Activated CD4-positive, alpha-beta memory T cell treated with anti-CD3 and anti-CD28 coated beads for 36 hours (primary cell): ENCODE data around the gene TRIM6. TPM values are rescaled to one million over a fixed set of nuclear protein-coding genes. Genes with fewer than 3 reads are reported as not detected.

Experiments used
- CTCF ChIA-PET: fragments of 350-600 bp; sonication (Branson Sonifier 250); formaldehyde crosslinking; loops from one replicate; lab custom pipeline; 2021; ENCODE audit warnings: antibody characterized with exemption, inconsistent platforms; lab: Charles Lee
- POLR2A ChIA-PET: fragments of 350-600 bp; sonication (Branson Sonifier 250); formaldehyde crosslinking; loops from one replicate; lab custom pipeline; 2021; ENCODE audit warnings: antibody characterized with exemption; lab: Charles Lee
- DNase-seq: peaks from one replicate; pipeline ENCODE4 v3.0.0-alpha.2; 2020
- H3K27ac Mint-ChIP-seq: one replicate; pipeline ENCODE4 v1.8.0; 2021; ENCODE audit warnings: mixed read lengths
- H3K27me3 Mint-ChIP-seq: one replicate; pipeline ENCODE4 v1.8.0; 2021; ENCODE audit warnings: mixed read lengths
- H3K36me3 Mint-ChIP-seq: one replicate; pipeline ENCODE4 v1.8.0; 2021; ENCODE audit warnings: mixed read lengths
- H3K4me1 Mint-ChIP-seq: one replicate; pipeline ENCODE4 v1.8.0; 2021; ENCODE audit warnings: low read depth, mixed read lengths
- H3K4me3 Mint-ChIP-seq: one replicate; pipeline ENCODE4 v1.8.0; 2021; ENCODE audit warnings: mild to moderate bottlenecking, mixed read lengths
- H3K9me3 Mint-ChIP-seq: one replicate; pipeline ENCODE4 v1.8.0; 2021; ENCODE audit warnings: mixed read lengths
- intact Hi-C: fragments of 100-400 bp; cut with micrococcal nuclease; formaldehyde crosslinking; loops from one replicate; pipeline ENCODE4 v1.15.1; 2023
- total RNA-seq, 2 experiments: library from RNA; stranded (reverse); gene quantifications; one replicate each; pipeline ENCODE4 v1.2.3, GENCODE V29; 2021

The TRIM6 gene
- total RNA-seq, 2 experiments from 2014 or later: 0.74 to 0.97 TPM

DNA sequence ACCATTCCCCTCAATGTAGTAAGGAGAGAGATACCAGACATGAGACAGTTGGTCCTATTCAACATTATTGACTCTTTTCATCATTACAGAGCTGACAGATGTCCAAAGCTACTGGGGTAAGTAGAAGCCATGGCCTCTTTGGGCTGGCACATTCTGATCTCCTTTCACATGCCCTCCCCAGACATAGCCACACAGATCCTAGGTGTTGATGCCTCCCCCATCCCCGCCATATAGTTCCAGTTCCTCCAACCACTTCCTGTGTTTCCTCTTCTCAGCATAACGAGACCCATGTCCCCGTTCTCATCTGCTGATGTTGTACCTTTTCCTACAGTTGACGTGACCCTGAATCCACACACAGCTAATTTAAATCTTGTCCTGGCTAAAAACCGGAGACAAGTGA lies 14.0 kb downstream of the TRIM6 start:
- Mint-ChIP-seq H3K4me1 (peaks cover 3% of the 10 kb centered on the region), H3K36me3 (no peaks in the 10 kb centered on the region), H3K4me3 (no peak overlapping the region), H3K27me3 (no peaks in the 10 kb centered on the region), H3K27ac (no peak overlapping the region), H3K9me3 (no peaks in the 10 kb centered on the region)
- no peak for DNase-seq
- ChIA-PET CTCF (no interaction called here), POLR2A (no interaction called here)
- intact Hi-C loops: no loop called here

DNA sequence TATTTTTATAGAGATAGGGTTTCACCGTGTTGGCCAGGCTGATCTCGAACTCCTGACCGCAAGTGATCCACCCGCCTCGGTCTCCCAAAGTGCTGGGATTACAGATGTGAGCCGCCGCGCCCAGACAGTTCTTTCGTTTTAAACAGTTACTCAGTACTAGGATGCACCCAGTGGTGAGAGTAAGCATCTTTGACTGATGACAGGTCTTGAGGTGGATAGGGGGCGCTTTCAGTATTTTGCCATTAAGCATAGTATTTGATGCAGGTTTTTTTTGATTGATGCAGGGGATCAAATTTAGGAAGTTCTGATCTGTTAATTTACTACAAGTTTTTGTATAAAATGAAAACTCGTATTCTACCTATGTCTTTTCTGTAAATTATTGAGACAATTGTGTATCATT lies 15.2 kb downstream of the TRIM6 start:
- POLR2A ChIA-PET: no interaction called here
- Mint-ChIP-seq H3K4me3 (no peak overlapping the region), H3K36me3 (no peaks in the 10 kb centered on the region), H3K27me3 (no peaks in the 10 kb centered on the region), H3K9me3 (no peaks in the 10 kb centered on the region), H3K27ac (no peak overlapping the region), H3K4me1 (peaks cover 3% of the 10 kb centered on the region)
- DNase-seq: no peak
- intact Hi-C loops: no loop called here
- CTCF ChIA-PET: no interaction called here

DNA sequence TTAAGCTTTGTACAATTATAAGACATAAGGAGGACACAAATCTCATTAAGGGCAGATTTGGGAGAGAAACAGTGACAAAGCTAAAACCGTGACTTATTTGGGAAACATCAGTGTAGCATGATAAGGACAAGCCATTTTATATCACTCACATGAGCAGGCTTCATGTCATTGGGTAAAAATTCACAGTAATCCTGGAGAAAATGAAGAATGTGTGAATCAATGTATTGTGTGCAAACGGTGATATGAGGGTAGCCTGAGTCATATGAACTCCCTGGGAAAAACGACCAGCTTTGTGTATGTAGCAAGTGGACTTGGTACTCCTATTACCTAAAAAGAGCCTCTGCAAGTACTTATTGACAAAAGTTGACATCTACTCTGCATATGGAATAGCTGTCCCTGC lies 22.4 kb downstream of the TRIM6 start:
- Mint-ChIP-seq H3K27ac (no peak overlapping the region), H3K4me3 (no peak overlapping the region), H3K9me3 (no peaks in the 10 kb centered on the region), H3K27me3 (no peaks in the 10 kb centered on the region), H3K36me3 (no peaks in the 10 kb centered on the region), H3K4me1 (peaks cover 2% of the 10 kb centered on the region)
- ChIA-PET CTCF (interaction anchor here (1.0 to 1.2 kb wide), 2 partner anchors 19 to 65 kb away, joined by 3 read pairs; no protein-coding TSS in a partner anchor), POLR2A (no interaction called here)
- DNase-seq: no peak
- intact Hi-C loops: no loop called here

DNA sequence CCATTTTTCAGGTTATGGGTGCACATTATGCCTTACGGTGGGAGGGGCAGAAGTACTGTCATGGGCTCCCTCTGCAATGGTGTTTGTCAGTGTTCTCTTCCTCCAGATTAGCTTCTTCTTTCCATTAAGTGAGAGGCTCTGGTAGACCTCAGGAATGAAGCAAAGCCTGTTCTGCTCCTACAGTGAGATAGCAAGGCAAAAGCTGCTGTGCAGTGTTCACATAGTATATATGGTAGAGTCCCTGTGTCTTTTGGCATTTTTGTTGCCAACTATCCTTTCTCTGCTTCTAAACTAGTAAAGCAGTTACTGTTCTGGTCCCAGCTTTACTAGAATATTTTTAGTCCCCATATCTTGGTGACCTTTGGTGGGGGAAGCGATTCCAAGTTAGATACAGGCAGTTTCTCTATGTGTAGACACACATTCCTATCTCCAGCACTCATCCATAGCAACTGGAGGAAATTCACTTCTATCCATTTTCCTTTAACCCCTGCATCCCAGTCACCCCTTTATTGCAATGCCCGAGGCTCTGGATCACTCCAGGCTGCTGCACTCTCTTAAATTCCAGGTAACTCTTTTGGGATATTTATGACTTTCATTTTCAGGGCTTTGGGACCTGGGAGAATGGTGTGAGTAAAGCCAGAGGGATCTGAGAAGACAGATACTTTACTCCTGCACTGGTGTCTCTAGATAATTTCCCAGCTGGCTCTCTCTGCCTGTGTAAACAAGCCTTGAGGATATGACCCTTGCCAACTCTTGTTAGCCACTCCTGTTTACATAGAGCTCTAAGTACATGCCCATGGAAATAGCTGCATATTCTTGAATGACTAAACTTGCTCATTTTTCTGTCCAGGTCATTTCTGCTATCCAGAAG lies 24.4 kb downstream of the TRIM6 start:
- Mint-ChIP-seq H3K9me3 (no peaks in the 10 kb centered on the region), H3K27me3 (no peaks in the 10 kb centered on the region), H3K27ac (no peak overlapping the region), H3K4me3 (no peak overlapping the region), H3K36me3 (no peaks in the 10 kb centered on the region), H3K4me1 (peaks cover 18% of the 10 kb centered on the region)
- POLR2A ChIA-PET: no interaction called here
- intact Hi-C loops: loop anchor here (10.0 kb wide), 1 partner anchor 1016 kb away; the partner anchor contains the start of gene TRIM68
- CTCF ChIA-PET: no interaction called here
- DNase-seq: no peak

DNA sequence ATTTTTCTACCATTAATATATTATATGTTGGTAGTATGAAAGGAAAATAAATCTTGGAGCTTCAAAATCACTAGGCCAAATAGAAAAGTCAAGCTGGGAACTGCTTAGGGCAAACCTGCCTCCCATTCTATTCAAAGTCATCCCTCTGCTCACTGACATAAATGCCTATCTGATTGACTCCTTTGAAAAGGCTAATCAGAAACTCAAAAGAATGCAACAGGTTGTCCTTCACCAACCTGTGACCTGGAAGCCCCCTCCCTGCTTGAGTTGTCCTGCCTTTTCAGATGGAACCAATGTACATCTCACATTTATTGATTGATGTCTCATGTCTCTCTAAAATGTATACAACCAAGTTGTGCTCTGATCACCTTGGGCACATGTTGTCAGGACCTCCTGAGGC lies 25.1 kb downstream of the TRIM6 start:
- DNase-seq: no peak
- Mint-ChIP-seq H3K9me3 (no peaks in the 10 kb centered on the region), H3K27ac (no peak overlapping the region), H3K36me3 (peaks cover 1% of the 10 kb centered on the region), H3K4me3 (no peak overlapping the region), H3K27me3 (no peaks in the 10 kb centered on the region), H3K4me1 (peaks cover 24% of the 10 kb centered on the region)
- intact Hi-C loops: loop anchor here (10.0 kb wide), 1 partner anchor 1017 kb away; the partner anchor contains the start of gene TRIM68
- CTCF ChIA-PET: no interaction called here
- POLR2A ChIA-PET: no interaction called here

DNA sequence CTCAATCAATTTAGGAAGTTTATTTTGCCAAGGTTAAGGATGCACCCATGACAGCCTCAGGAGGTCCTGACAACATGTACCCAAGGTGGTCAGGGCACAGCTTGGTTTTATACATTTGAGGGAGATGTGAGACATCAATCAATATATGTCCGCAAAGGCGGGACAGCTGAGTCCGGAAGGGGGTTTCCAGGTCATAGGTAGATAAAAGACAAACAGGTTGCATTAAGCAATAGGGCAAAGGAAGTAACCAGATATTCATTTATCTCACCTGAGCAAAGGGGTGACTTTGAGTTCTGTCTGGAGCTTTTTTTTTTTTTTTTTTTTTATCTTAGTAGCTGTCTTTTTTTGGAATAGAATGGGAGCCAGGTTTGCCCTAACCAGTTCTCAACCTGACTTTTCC lies 26.4 kb downstream of the TRIM6 start:
- ChIA-PET CTCF (no interaction called here), POLR2A (no interaction called here)
- peaks cover 35% of the 10 kb centered on the region for H3K4me1 Mint-ChIP-seq
- H3K27ac Mint-ChIP-seq: no peak overlapping the region
- H3K9me3 Mint-ChIP-seq: no peaks in the 10 kb centered on the region
- no peak for DNase-seq
- intact Hi-C loops: loop anchor here (10.0 kb wide), 1 partner anchor 1018 kb away; the partner anchor contains the start of gene TRIM68
- H3K36me3 Mint-ChIP-seq: peaks cover 1% of the 10 kb centered on the region
- no peak overlapping the region for H3K4me3 Mint-ChIP-seq
- H3K27me3 Mint-ChIP-seq: no peaks in the 10 kb centered on the region

DNA sequence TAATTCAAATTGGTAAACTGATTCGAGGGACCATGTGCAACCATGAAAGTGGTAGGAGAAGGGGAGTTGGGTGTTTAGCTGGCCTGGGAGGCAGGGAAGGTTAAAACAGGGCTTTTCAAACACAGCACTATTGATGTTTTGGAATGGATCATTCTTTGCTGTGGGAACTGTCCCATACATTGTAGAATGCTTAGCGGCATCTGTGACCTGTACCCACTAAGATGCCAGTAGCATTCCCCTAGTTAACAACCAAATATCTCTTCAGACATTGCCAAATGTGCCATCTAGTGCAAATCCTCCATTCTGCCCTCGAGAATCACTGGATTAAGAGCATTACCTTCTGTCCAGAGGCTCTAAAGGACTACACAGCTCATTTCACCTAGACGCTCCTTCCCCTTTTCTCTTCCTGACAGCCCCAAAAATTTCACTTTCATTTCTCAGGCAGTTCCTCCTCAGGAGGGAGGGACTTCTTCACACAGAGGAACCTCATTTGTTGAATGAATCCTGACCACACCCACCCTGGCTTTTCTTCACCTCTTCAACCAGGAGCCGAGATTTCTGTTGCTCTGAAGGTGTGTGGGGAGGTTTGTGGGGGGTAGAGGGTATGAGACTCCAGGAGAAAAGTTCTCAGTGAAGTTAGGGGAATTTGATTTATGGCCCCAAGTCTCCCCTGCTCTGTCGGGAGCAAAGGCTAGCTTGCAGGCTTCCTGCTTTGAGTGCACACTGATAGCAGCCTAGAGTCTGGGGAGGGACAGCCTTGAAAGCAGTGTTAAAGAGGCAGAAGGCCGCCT lies 28.2 kb downstream of the TRIM6 start, which contains the start of gene TRIM34:
Gene TRIM34 (plus strand): TSS at position 513 of the 791 bp plus-strand sequence. CDS start 7,331 bp downstream, outside the sequence.
- ChIA-PET CTCF (interaction anchor here (0.6 kb wide), 1 partner anchor 59 kb away, joined by 4 read pairs; no protein-coding TSS in a partner anchor), POLR2A (no interaction called here)
- no peaks in the 10 kb centered on the region for H3K27me3 Mint-ChIP-seq
- DNase-seq: peak; percentile 70
- H3K9me3 Mint-ChIP-seq: no peaks in the 10 kb centered on the region
- intact Hi-C loops: loop anchor here (1.0 to 10.0 kb wide), 4 partner anchors 60 to 1020 kb away; partner anchors contain the start of genes OR52N2, TRIM22 and TRIM68
- H3K36me3 Mint-ChIP-seq: peaks cover 6% of the 10 kb centered on the region
- H3K4me1 Mint-ChIP-seq: peaks cover 36% of the 10 kb centered on the region
- H3K4me3 Mint-ChIP-seq: peak within 1 kb of the TSS; percentile 98
- peak within 1 kb of the TSS; percentile 92 for H3K27ac Mint-ChIP-seq

DNA sequence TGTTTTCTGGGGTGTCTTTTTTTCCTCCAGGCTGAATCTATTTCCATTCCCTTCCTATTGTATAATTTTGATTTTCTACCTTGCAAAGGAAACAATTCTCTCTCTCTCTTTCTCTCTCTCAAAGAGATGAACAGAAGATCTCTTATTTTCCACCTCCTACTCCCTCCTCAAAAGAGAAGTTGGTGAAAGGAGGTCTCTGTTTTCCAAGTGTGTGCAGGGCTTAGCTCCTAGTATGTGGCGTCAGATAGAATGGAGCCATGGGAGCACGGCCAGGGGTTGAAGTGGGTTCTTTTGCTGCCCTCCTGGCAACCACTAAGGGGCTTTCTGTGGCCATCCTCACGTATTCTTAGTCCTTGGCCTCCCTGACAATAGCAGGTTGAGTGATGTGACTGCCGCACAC lies 28.8 kb downstream of the TRIM6 start:
- no peaks in the 10 kb centered on the region for H3K27me3 Mint-ChIP-seq
- CTCF ChIA-PET: no interaction called here
- DNase-seq: no peak
- H3K9me3 Mint-ChIP-seq: no peaks in the 10 kb centered on the region
- intact Hi-C loops: loop anchor here (10.0 kb wide), 1 partner anchor 1020 kb away; the partner anchor contains the start of gene TRIM68
- H3K36me3 Mint-ChIP-seq: peaks cover 6% of the 10 kb centered on the region
- POLR2A ChIA-PET: no interaction called here
- H3K27ac Mint-ChIP-seq: peak overlapping the region; percentile 49
- H3K4me1 Mint-ChIP-seq: peaks cover 36% of the 10 kb centered on the region
- peak overlapping the region; percentile 98 for H3K4me3 Mint-ChIP-seq

DNA sequence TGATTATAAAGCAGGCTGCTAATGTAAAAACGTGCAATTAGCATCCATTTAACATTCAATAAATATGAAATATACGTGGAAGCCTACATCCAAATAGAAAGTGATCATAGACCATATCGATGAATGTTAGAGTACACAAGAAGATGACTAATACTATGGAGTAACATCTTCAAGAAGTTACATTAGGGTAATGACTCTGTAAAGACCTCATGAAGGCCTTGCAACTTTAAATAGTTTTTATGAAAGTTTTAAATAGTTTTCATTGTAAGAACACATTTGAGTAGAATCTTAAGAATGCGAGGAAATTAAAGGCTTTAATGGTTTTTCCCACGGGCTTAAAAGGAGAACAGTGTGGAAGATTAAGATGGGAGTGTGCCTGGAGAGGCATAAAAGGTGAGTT lies 29.8 kb downstream of the TRIM6 start:
- DNase-seq: no peak
- Mint-ChIP-seq H3K4me3 (peak overlapping the region; percentile 98), H3K4me1 (peaks cover 39% of the 10 kb centered on the region), H3K9me3 (no peaks in the 10 kb centered on the region), H3K27me3 (no peaks in the 10 kb centered on the region), H3K36me3 (peaks cover 6% of the 10 kb centered on the region), H3K27ac (no peak overlapping the region)
- ChIA-PET POLR2A (no interaction called here), CTCF (interaction anchor here (1.0 kb wide), 1 partner anchor 58 kb away, joined by 3 read pairs; the partner anchor contains the start of gene TRIM5)
- intact Hi-C loops: loop anchor here (10.0 kb wide), 1 partner anchor 1021 kb away; the partner anchor contains the start of gene TRIM68

DNA sequence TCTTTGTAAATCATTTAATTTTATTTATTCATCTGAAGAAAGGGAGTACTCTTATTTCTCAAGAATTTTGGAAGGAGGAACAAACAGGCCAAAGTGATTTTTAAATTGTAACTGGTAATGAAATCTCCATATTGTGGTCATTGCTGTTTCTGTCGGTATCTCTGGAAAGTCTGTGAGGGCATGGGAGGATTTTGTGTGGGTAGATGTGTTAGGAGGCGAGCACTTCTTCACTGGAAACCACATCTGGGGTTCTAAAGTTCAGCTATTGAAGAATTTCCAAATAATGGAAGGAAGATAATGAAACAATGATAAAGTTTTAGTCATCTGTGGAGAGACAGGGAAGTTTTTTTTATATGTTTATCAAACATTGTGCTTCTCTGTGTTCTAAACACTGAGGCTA lies 35.0 kb downstream of the TRIM6 start:
- ChIA-PET POLR2A (no interaction called here), CTCF (no interaction called here)
- H3K4me3 Mint-ChIP-seq: no peak overlapping the region
- no peaks in the 10 kb centered on the region for H3K9me3 Mint-ChIP-seq
- no peak for DNase-seq
- H3K36me3 Mint-ChIP-seq: peaks cover 24% of the 10 kb centered on the region
- no peaks in the 10 kb centered on the region for H3K27me3 Mint-ChIP-seq
- H3K4me1 Mint-ChIP-seq: peaks cover 30% of the 10 kb centered on the region
- intact Hi-C loops: no loop called here
- no peak overlapping the region for H3K27ac Mint-ChIP-seq

DNA sequence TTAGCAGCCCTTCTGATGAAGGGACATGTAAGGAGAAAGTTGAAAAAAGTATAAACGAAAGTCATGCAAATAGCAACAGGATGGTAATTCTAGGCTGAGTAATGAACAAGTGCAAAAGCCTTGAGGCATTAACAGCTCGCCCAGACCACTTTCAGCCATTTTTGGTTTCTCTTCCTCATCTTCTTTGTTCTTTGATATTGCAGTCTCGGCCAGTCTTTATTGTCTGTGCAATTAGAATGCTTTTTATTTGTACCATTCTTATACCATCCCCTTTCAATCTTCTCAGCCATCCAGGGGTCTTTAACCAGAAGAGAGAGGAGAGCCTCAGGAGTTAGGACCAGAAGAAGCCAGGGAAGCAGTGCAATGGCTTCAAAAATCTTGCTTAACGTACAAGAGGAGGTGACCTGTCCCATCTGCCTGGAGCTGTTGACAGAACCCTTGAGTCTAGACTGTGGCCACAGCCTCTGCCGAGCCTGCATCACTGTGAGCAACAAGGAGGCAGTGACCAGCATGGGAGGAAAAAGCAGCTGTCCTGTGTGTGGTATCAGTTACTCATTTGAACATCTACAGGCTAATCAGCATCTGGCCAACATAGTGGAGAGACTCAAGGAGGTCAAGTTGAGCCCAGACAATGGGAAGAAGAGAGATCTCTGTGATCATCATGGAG lies 35.7 kb downstream of the TRIM6 start:
- peaks cover 24% of the 10 kb centered on the region for H3K4me1 Mint-ChIP-seq
- POLR2A ChIA-PET: no interaction called here
- no peaks in the 10 kb centered on the region for H3K27me3 Mint-ChIP-seq
- intact Hi-C loops: no loop called here
- H3K9me3 Mint-ChIP-seq: no peaks in the 10 kb centered on the region
- CTCF ChIA-PET: no interaction called here
- no peak overlapping the region for H3K4me3 Mint-ChIP-seq
- H3K36me3 Mint-ChIP-seq: peaks cover 24% of the 10 kb centered on the region
- no peak overlapping the region for H3K27ac Mint-ChIP-seq
- no peak for DNase-seq
